Cerebellar nuclear complex (tissue), 1 donor: ENCODE measurements around the gene LRRC8A.
A peak's percentile ranks its signal among the peaks of the same experiment; 100 is the strongest.
"Not testable (repeated sequence)": the region's sequence is repeated elsewhere in the genome, so short reads cannot be mapped to it uniquely, and the experiment has no call there.

ENCODE experiments used
- DNase-seq, 2 experiments: peaks; one replicate each; lab custom pipeline; 2025; lab: John Stamatoyannopoulos, UW

Gene LRRC8A

GRCh38 chr9:128881884-128882676, at the start of gene LRRC8A, which contains the start of gene KYAT1:
Gene LRRC8A (plus strand): TSS chr9:128882133. CDS start chr9:128907165, 25,032 bp downstream.
Gene KYAT1 (minus strand): TSS chr9:128881950. CDS start chr9:128845405, 36,545 bp downstream.
- DNase-seq: peak; percentile 71 to 93

- no peak for DNase-seq
Observed at GRCh38 chr9:128833696-128834095, 48.2 kb upstream of the LRRC8A start.

GRCh38 chr9:128835246-128836210, 46.4 kb upstream of the LRRC8A start:
- no peak for DNase-seq

- no peak for DNase-seq
Observed at GRCh38 chr9:128836509-128837145, 45.3 kb upstream of the LRRC8A start.

GRCh38 chr9:128838338-128838737, 43.6 kb upstream of the LRRC8A start:
- no peak for DNase-seq

- no peak for DNase-seq
Observed at GRCh38 chr9:128840524-128840923, 41.4 kb upstream of the LRRC8A start.

- DNase-seq: no peak
Observed at GRCh38 chr9:128841694-128842492, 40.0 kb upstream of the LRRC8A start.

GRCh38 chr9:128843171-128843570, 38.8 kb upstream of the LRRC8A start:
- not testable (repeated sequence) for DNase-seq

- no peak for DNase-seq
Observed at GRCh38 chr9:128845186-128845931, 36.6 kb upstream of the LRRC8A start.

- DNase-seq: no peak
Observed at GRCh38 chr9:128846680-128847030, 35.3 kb upstream of the LRRC8A start.

- DNase-seq: no peak
Observed at GRCh38 chr9:128847803-128848202, 34.1 kb upstream of the LRRC8A start.

GRCh38 chr9:128851024-128851423, 30.9 kb upstream of the LRRC8A start:
- not testable (repeated sequence) for DNase-seq

- not testable (repeated sequence) for DNase-seq
Observed at GRCh38 chr9:128851779-128852600, 29.9 kb upstream of the LRRC8A start.

GRCh38 chr9:128852646-128853045, 29.3 kb upstream of the LRRC8A start:
- DNase-seq: not testable (repeated sequence)

GRCh38 chr9:128854454-128854853, 27.5 kb upstream of the LRRC8A start:
- not testable (repeated sequence) for DNase-seq

- not testable (repeated sequence) for DNase-seq
Observed at GRCh38 chr9:128858476-128858875, 23.5 kb upstream of the LRRC8A start.

GRCh38 chr9:128860937-128861336, 21.0 kb upstream of the LRRC8A start:
- DNase-seq: no peak

GRCh38 chr9:128861501-128861900, 20.4 kb upstream of the LRRC8A start:
- DNase-seq: no peak

- no peak for DNase-seq
Observed at GRCh38 chr9:128862401-128862851, 19.5 kb upstream of the LRRC8A start.

- DNase-seq: no peak
Observed at GRCh38 chr9:128863647-128864046, 18.3 kb upstream of the LRRC8A start.
